Activated naive CD8-positive, alpha-beta T cell treated with anti-CD3 and anti-CD28 coated beads, Interleukin-2, amount 10 ng/mL, durations not matched to agents 7 days and 5 days (primary cell): ENCODE measurements around the gene TIMMDC1. TPM values are rescaled to one million over a fixed set of nuclear protein-coding genes. Genes with fewer than 3 reads are reported as not detected.

Experiments used
- ATAC-seq: fragments of 150-1000 bp; cut with Tn5 transposase; one replicate; pipeline ENCODE4 v1.10.0; 2021; ENCODE audit warnings: low read depth, moderate library complexity
- POLR2A ChIA-PET: fragments of 350-600 bp; sonication (Branson Sonifier 250); formaldehyde crosslinking; loops from one replicate; lab custom pipeline; 2021; ENCODE audit warnings: antibody characterized with exemption; lab: Charles Lee
- DNase-seq: peaks from one replicate; pipeline ENCODE4 v3.0.0; 2021
- H3K27ac Mint-ChIP-seq: one replicate; pipeline ENCODE4 v1.8.0; 2022; ENCODE audit warnings: mild to moderate bottlenecking, mixed read lengths
- H3K27me3 Mint-ChIP-seq: one replicate; pipeline ENCODE4 v1.8.0; 2022; ENCODE audit warnings: mild to moderate bottlenecking, moderate library complexity, mixed read lengths
- H3K36me3 Mint-ChIP-seq: one replicate; pipeline ENCODE4 v1.8.0; 2021; ENCODE audit warnings: mild to moderate bottlenecking, mixed read lengths
- H3K4me1 Mint-ChIP-seq: one replicate; pipeline ENCODE4 v1.8.0; 2021; ENCODE audit warnings: mixed read lengths
- H3K4me3 Mint-ChIP-seq: one replicate; pipeline ENCODE4 v1.8.0; 2022; ENCODE audit warnings: mild to moderate bottlenecking, moderate library complexity, mixed read lengths
- H3K9me3 Mint-ChIP-seq: one replicate; pipeline ENCODE4 v1.8.0; 2021; ENCODE audit warnings: mixed read lengths
- total RNA-seq, 2 experiments: library from RNA; stranded (reverse); gene quantifications; one replicate each; pipeline ENCODE4 v1.2.3, GENCODE V29; 2021

The TIMMDC1 gene
- total RNA-seq, 2 experiments from 2014 or later, result 72.9 to 76.0 TPM

DNA sequence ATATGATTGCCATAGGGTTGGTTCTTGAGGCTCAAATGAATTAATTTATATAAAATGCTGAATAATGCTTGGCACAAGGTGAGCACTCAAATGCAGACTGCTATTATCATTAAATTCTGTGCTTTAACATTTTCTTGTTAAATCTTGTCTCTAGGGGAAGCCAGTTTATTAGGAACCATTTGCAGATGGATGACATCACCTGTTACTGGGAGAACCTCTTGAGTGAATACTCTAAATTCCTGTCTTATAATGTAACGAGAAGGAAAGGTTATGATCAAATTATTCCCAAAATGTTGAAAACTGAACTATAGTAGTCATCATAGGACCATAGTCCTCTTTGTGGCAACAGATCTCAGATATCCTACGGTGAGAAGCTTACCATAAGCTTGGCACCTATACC, 6.2 kb upstream of the TIMMDC1 start:
- Mint-ChIP-seq H3K36me3 (peaks cover 29% of the 10 kb centered on the region), H3K4me1 (peaks cover 1% of the 10 kb centered on the region)

DNA sequence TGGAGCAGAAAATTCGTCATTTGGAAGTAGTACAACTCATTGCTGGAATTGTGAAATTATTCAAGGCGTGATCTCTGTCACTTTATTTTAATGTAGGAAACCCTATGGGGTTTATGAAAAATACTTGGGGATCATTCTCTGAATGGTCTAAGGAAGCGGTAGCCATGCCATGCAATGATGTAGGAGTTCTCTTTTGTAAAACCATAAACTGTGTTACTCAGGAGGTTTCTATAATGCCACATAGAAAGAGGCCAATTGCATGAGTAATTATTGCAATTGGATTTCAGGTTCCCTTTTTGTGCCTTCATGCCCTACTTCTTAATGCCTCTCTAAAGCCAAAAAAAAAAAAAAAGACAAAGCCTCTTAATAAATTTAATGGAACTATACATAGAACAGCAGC, 5.5 kb upstream of the TIMMDC1 start:
- Mint-ChIP-seq H3K4me3 (no peak overlapping the region), H3K27me3 (no peaks in the 10 kb centered on the region), H3K9me3 (no peaks in the 10 kb centered on the region), H3K36me3 (peaks cover 29% of the 10 kb centered on the region), H3K4me1 (peaks cover 5% of the 10 kb centered on the region), H3K27ac (no peak overlapping the region)
- POLR2A ChIA-PET, result no interaction called here
- no peak for ATAC-seq
- no peak for DNase-seq

More for the DNA sequence above, 6.2 kb upstream of the TIMMDC1 start:
- no peak overlapping the region for H3K27ac Mint-ChIP-seq
- H3K27me3 Mint-ChIP-seq, result no peaks in the 10 kb centered on the region
- H3K4me3 Mint-ChIP-seq, result no peak overlapping the region
- ATAC-seq (no peak), DNase-seq (no peak)
- POLR2A ChIA-PET, result no interaction called here
- no peaks in the 10 kb centered on the region for H3K9me3 Mint-ChIP-seq

DNA sequence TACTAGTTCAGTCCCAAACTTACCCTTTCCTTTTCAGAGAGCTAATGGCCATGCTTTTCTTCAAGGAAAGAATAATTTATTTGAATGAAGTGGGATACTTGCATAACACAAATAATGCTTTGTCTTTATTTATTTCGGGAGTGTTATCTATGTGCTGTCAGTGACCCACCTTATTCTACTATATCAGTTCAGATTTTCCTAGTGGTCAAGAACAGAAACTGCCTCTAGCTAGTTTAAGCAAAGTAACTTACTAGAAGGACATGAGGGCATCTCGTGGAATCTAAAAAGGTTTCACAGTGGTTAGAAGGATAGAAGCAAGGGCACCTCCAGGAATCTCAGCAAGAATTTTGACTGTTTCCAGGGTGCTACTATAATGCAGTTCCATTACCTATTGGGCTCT, 3.8 kb upstream of the TIMMDC1 start:
- H3K4me1 Mint-ChIP-seq, result peaks cover 5% of the 10 kb centered on the region
- POLR2A ChIA-PET, result interaction anchor here (1.7 kb wide), 1 partner anchor 31 kb away, joined by 4 read pairs; the partner anchor contains the start of gene TMEM39A
- H3K36me3 Mint-ChIP-seq, result peaks cover 31% of the 10 kb centered on the region
- no peak for ATAC-seq
- no peak for DNase-seq
- H3K9me3 Mint-ChIP-seq, result no peaks in the 10 kb centered on the region
- no peaks in the 10 kb centered on the region for H3K27me3 Mint-ChIP-seq
- H3K27ac Mint-ChIP-seq, result no peak overlapping the region
- no peak overlapping the region for H3K4me3 Mint-ChIP-seq

DNA sequence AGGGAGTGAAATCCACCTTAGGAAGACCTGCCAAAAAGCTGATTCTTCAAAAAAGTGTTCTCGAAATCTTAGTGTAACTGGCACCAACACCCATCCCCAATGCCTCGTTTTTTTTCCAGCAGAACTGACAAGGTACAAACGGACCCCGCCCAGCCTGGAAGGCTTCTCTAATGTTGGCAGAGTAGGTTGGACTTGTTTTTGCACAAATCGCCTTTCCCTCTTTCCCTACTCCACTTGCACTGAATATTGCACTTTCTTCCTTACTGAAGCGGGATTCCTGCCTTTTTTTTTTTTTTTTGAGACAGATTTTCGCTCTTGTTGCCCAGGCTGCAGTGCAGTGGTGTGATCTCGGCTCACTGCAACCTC, 544 bp upstream of the TIMMDC1 start:
- peak overlapping the region; percentile 99 for H3K4me3 Mint-ChIP-seq
- no peaks in the 10 kb centered on the region for H3K9me3 Mint-ChIP-seq
- no peaks in the 10 kb centered on the region for H3K27me3 Mint-ChIP-seq
- H3K27ac Mint-ChIP-seq, result peak overlapping the region; percentile 99
- ATAC-seq (no peak), DNase-seq (no peak)
- POLR2A ChIA-PET, result interaction anchor here (0.6 to 5.3 kb wide), 15 partner anchors 10 to 596 kb away, joined by 3 to 56 read pairs (median 5); partner anchors contain the start of genes ARHGAP31, CD80, COX17 and POGLUT1
- H3K36me3 Mint-ChIP-seq, result peaks cover 19% of the 10 kb centered on the region
- peaks cover 17% of the 10 kb centered on the region for H3K4me1 Mint-ChIP-seq

DNA sequence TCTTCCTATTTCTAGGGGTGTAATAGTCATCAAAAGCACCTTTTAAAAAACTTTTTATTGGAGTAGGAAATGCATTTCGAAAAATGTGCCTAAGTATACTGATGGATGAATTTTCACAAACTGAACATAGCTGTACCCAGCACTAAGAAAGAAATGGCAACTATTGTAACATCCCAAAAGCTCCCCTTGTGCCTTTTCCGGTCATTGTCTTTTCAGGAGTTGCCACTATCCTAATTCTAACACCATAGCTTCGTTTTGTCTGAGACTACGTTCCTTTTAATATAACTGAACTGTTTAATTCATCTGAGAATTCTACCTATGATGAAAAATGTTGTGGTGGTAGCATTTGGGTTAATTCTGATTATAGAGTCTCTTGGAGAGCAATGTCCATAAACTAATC, 1.9 kb downstream of the TIMMDC1 start:
- no peaks in the 10 kb centered on the region for H3K9me3 Mint-ChIP-seq
- H3K27me3 Mint-ChIP-seq, result no peaks in the 10 kb centered on the region
- no peak for DNase-seq
- peaks cover 19% of the 10 kb centered on the region for H3K4me1 Mint-ChIP-seq
- H3K27ac Mint-ChIP-seq, result no peak overlapping the region
- H3K36me3 Mint-ChIP-seq, result peaks cover 20% of the 10 kb centered on the region
- ATAC-seq, result no peak
- peak overlapping the region; percentile 99 for H3K4me3 Mint-ChIP-seq
- POLR2A ChIA-PET, result interaction anchor here (1.2 to 5.3 kb wide), 5 partner anchors 31 to 179 kb away, joined by 3 to 55 read pairs (median 5); partner anchors contain the start of genes CD80, POGLUT1 and TMEM39A

DNA sequence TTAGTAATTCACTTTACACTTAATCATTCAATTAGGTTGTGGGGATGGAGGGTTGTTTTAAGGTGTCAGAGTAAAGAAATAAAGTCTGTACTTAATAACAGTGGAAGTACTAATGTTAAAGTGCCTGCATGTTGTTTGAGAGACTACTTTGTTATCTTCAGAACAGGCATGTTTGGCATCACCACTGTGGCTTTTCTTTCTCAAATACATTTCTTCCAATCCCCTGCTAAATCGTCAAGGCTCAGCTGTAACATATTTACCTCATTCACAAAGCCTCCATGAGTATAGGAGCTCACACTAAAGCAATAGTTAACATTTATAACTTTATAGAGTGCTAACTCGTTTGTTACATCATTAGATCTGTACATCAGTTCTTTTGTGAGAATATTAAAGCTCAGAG, 2.6 kb downstream of the TIMMDC1 start:
- H3K4me3 Mint-ChIP-seq, result peak overlapping the region; percentile 99
- no peaks in the 10 kb centered on the region for H3K9me3 Mint-ChIP-seq
- peaks cover 19% of the 10 kb centered on the region for H3K4me1 Mint-ChIP-seq
- H3K36me3 Mint-ChIP-seq, result peaks cover 21% of the 10 kb centered on the region
- no peak for DNase-seq
- no peak overlapping the region for H3K27ac Mint-ChIP-seq
- POLR2A ChIA-PET, result interaction anchor here (0.5 to 5.3 kb wide), 6 partner anchors 31 to 179 kb away, joined by 3 to 55 read pairs (median 3); partner anchors contain the start of genes POGLUT1 and TMEM39A
- H3K27me3 Mint-ChIP-seq, result no peaks in the 10 kb centered on the region
- no peak for ATAC-seq

DNA sequence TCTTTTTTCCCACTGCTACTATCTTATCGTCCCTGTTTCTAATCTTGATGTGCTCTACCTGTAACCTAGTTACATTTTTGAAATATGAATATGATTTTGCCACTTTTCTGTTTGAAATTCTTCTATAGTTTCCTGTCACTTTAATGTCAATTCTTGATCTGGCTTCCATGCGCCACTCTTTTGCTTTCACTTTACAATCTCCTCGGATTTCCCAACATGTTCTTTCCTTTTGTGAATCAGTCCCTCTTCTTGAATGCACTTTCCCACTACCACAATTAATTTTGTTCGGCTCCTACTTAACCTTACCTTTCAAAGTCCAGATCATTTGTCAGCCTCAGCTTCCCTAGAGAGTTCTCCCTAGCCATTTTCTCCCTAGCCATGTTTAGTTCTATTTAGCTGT, 8.3 kb downstream of the TIMMDC1 start:
- POLR2A ChIA-PET, result interaction anchor here (1.5 to 3.0 kb wide), 2 partner anchors 8 to 43 kb away, joined by 4 to 22 read pairs; partner anchors contain the start of genes TIMMDC1 and TMEM39A
- no peaks in the 10 kb centered on the region for H3K9me3 Mint-ChIP-seq
- ATAC-seq, result no peak

DNA sequence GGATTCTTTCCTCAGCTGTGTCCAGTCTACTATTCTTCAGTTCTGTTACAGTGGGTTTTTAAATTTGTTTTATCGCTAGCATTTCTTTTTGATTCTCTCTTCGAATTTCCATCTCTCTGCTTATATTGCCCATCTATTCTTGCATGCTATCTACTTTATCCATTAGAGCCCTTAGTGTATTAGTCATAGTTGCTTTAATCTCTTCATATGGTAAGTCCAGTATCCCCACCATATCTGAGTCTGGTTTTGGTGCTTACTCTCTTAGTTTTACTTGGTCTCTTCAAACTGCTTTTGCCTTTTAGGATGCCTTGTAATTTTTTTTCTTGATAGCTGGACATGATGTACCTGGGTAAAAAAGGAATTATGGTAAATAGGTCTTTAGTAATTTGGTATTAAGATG, 9.1 kb downstream of the TIMMDC1 start:
- no peak for ATAC-seq
- no peaks in the 10 kb centered on the region for H3K9me3 Mint-ChIP-seq
- POLR2A ChIA-PET, result interaction anchor here (1.8 to 3.0 kb wide), 2 partner anchors 9 to 44 kb away, joined by 11 to 22 read pairs; partner anchors contain the start of genes TIMMDC1 and TMEM39A
- peak overlapping the region; percentile 85 for H3K27ac Mint-ChIP-seq
- H3K36me3 Mint-ChIP-seq, result peaks cover 39% of the 10 kb centered on the region
- H3K27me3 Mint-ChIP-seq, result no peaks in the 10 kb centered on the region
- peaks cover 30% of the 10 kb centered on the region for H3K4me1 Mint-ChIP-seq
- H3K4me3 Mint-ChIP-seq, result peak overlapping the region; percentile 80
- no peak for DNase-seq

More for the DNA sequence above, 8.3 kb downstream of the TIMMDC1 start:
- DNase-seq, result no peak
- Mint-ChIP-seq H3K27me3 (no peaks in the 10 kb centered on the region), H3K4me1 (peaks cover 32% of the 10 kb centered on the region), H3K36me3 (peaks cover 41% of the 10 kb centered on the region), H3K27ac (peak overlapping the region; percentile 85), H3K4me3 (peak overlapping the region; percentile 80)

DNA sequence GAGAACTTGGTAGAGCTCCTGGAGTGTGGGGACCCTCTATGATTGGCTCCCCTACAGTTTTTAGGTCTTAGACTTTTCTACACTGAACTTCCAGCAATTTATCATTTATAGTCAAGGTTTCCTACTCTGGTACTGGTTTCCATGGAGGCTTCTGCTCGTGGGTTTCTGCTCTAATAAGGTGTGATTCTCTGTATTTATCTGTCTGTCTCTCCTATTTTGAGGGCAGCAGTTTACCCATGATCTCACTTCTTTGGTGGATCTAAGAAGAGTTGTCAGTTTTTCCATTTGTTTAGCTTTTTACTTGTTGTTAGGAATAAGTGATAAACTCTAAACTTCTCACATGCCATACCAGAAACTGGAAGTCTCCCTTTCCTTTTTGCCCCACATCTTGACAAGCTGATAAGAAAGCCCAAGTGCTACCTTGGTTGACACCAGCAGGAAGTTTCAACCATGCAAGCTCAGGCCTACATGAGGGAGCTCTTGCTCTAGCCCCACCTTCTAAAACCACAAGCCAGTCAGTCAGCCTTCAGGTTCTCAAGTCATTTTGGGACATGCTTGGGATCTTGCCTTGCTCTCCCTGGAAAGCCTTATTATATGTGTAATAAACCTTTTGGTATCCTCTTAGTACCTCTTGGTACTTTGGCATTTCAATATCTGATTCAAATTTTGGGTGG, 10.0 kb downstream of the TIMMDC1 start:
- Mint-ChIP-seq H3K27me3 (no peaks in the 10 kb centered on the region), H3K4me3 (peak overlapping the region; percentile 61), H3K27ac (peak overlapping the region; percentile 85), H3K9me3 (no peaks in the 10 kb centered on the region), H3K36me3 (peaks cover 43% of the 10 kb centered on the region), H3K4me1 (peaks cover 30% of the 10 kb centered on the region)
- DNase-seq (no peak), ATAC-seq (peak; percentile 95)
- POLR2A ChIA-PET, result interaction anchor here (0.6 to 3.0 kb wide), 6 partner anchors 10 to 160 kb away, joined by 3 to 22 read pairs (median 4); partner anchors contain the start of genes CD80, POGLUT1, TIMMDC1 and TMEM39A

DNA sequence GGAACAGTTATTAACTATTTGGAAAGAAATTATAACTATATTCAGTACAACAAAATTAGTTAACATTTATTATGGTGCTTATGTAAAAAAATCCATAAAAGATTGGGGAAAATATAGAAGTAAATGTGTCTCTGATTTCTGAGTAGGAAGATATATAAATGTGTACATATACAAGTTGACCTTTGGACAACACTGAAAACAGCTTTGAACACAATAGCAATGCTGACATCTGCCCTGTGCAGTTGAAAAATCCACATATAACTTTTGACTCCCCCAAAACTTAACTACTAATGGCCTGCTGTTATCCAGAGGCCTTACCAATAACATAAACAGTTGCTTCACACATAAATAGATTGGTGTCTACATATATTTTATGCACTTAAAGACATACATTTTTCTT, 12.3 kb downstream of the TIMMDC1 start:
- peaks cover 28% of the 10 kb centered on the region for H3K4me1 Mint-ChIP-seq
- H3K9me3 Mint-ChIP-seq, result no peaks in the 10 kb centered on the region
- POLR2A ChIA-PET, result no interaction called here
- H3K27ac Mint-ChIP-seq, result no peak overlapping the region
- H3K27me3 Mint-ChIP-seq, result no peaks in the 10 kb centered on the region
- no peak overlapping the region for H3K4me3 Mint-ChIP-seq
- no peak for ATAC-seq
- H3K36me3 Mint-ChIP-seq, result peaks cover 41% of the 10 kb centered on the region
- no peak for DNase-seq

DNA sequence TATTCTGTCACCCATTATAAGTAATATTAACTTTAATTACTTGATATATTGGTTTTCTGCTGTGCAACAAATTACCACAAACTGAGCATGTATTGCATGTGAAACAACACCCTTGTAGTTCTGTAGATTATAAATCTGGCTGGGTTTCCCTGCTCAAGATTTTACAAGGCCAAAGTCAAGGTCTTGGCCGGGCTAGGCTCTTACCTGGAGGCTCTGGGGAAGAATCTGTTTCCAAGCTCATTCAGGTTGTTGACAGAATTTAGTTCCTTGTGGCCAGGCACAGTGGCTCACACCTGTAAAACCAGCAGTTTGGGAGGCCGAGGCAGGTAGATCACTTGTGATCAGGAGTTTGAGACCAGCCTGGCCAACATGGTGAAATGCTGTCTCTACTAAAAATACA, 16.3 kb downstream of the TIMMDC1 start:
- H3K4me3 Mint-ChIP-seq, result no peak overlapping the region
- no peaks in the 10 kb centered on the region for H3K9me3 Mint-ChIP-seq
- H3K4me1 Mint-ChIP-seq, result no peaks in the 10 kb centered on the region
- no peak overlapping the region for H3K27ac Mint-ChIP-seq
- H3K36me3 Mint-ChIP-seq, result peaks cover 46% of the 10 kb centered on the region
- no peaks in the 10 kb centered on the region for H3K27me3 Mint-ChIP-seq
- DNase-seq (no peak), ATAC-seq (no peak)
- POLR2A ChIA-PET, result no interaction called here

DNA sequence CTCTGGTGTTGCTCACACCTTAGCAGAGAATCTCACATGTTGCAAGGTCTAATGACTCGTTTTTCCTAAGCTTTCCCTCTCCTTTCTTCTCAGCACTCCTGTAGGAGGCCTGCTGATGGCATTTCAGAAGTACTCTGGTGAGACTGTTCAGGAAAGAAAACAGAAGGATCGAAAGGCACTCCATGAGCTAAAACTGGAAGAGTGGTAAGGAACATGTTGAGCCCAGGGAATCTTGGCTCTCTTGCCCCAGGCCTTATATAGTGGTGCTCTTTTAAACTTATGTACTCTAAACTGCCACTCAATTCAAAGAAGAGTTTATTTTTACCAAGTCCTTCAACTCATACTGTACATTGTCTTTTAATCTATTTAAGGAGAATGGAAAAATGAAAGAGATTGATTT, 18.8 kb downstream of the TIMMDC1 start:
- DNase-seq (no peak), ATAC-seq (no peak)
- Mint-ChIP-seq H3K9me3 (peaks cover 9% of the 10 kb centered on the region), H3K4me3 (no peak overlapping the region), H3K36me3 (peaks cover 68% of the 10 kb centered on the region), H3K27ac (no peak overlapping the region), H3K27me3 (no peaks in the 10 kb centered on the region), H3K4me1 (no peaks in the 10 kb centered on the region)
- POLR2A ChIA-PET, result no interaction called here

DNA sequence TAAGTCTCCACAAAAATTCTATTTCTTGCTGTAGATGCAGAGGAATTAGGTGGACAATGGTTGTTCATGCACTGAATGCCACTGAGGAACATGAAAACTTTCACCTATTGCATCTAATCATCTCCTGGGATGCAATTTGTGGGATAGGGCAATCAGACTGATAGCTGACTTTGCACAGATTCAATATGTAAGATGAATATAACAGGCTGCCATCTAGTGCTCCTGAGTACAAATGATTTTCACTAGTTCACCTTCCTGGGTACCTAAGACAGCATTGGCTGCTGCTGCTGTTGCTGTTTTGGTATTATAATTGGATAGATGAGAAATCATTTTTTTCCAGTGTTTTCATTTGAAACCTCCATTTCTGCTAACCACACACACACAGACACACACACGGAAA, 19.7 kb downstream of the TIMMDC1 start:
- Mint-ChIP-seq H3K4me1 (peaks cover under 1% of the 10 kb centered on the region), H3K9me3 (peaks cover 9% of the 10 kb centered on the region), H3K36me3 (peaks cover 69% of the 10 kb centered on the region), H3K27me3 (no peaks in the 10 kb centered on the region), H3K27ac (no peak overlapping the region), H3K4me3 (no peak overlapping the region)
- no peak for DNase-seq
- ATAC-seq, result no peak
- POLR2A ChIA-PET, result interaction anchor here (0.6 to 1.0 kb wide), 3 partner anchors 8 to 148 kb away, joined by 4 to 5 read pairs (median 5); partner anchors contain the start of gene TIMMDC1
